Gastroesophageal sphincter (tissue), 4 donors: ENCODE measurements around the gene NELFCD. TPM values are rescaled to one million over a fixed set of nuclear protein-coding genes. Genes with fewer than 3 reads are reported as not detected.

Experiments used
- ATAC-seq: fragments of 150-250 bp; one replicate; pipeline ENCODE4 v1.9.1; 2016; ENCODE audit warnings: mild to moderate bottlenecking, moderate library complexity
- H3K27ac ChIP-seq, 4 donors: fragments of 200-600 bp; sonication (generic) in 3 of 4; 1 replicate in 3 of 4; 2 replicates in 1 of 4; pipeline ENCODE4 v1.5.1; 2016 to 2019
- H3K27me3 ChIP-seq: fragments of 200-600 bp; sonication (generic); one replicate; pipeline ENCODE4 v1.5.1; 2019
- H3K36me3 ChIP-seq, 2 donors: fragments of 200-600 bp; sonication (generic); one replicate each; pipeline ENCODE4 v1.5.1; 2019; ENCODE audit warnings: control low read depth in 1 of 2
- H3K4me1 ChIP-seq, 3 donors: fragments of 200-600 bp; sonication (generic); 1 replicate in 2 of 3; 2 replicates in 1 of 3; pipeline ENCODE4 v1.5.1; 2016 to 2019; ENCODE audit warnings: control low read depth in 2 of 3
- H3K4me3 ChIP-seq, 2 donors: fragments of 200-600 bp; sonication (generic); one replicate each; pipeline ENCODE4 v1.5.1; 2019; ENCODE audit warnings: mild to moderate bottlenecking in 1 of 2, moderate library complexity in 1 of 2
- H3K9me3 ChIP-seq, 3 donors: fragments of 200-600 bp; sonication (generic); one replicate each; pipeline ENCODE4 v1.5.1; 2017 to 2019; ENCODE audit warnings: control low read depth in 2 of 3
- EP300 ChIP-seq: sonication (generic); formaldehyde crosslinking; IDR thresholded peaks from one replicate; pipeline ENCODE4 v1.6.1; 2017; ENCODE audit warnings: antibody characterized with exemption, mild to moderate bottlenecking
- POLR2A ChIP-seq, 2 donors: fragments of 450-650 bp; IDR thresholded peaks; one replicate each; pipeline ENCODE4 v1.6.1; 2017; ENCODE audit warnings: antibody characterized with exemption in 2 of 2, mild to moderate bottlenecking in 2 of 2, moderate library complexity in 1 of 2
- POLR2AphosphoS5 ChIP-seq: sonication (generic); formaldehyde crosslinking; IDR thresholded peaks from one replicate; pipeline ENCODE4 v1.6.1; 2017; ENCODE audit warnings: antibody characterized with exemption
- WGBS, 2 donors: methylation state at CpG; one replicate each; pipeline ENCODE4 v1.1.5; 2018; ENCODE audit warnings: low coverage in 1 of 2; 5-methylcytosine and 5-hydroxymethylcytosine counted together
- total RNA-seq, 4 donors: library from RNA; depleted of rRNA; stranded (reverse); fragments of >200 nt; gene quantifications; one replicate each; pipeline ENCODE4 v1.1.0, GENCODE V29; 2016
- TF ChIP-seq, protein P1 (sequence below), 4 experiments: fragments of 200-600 bp in 2 of 4; fragments of 450-650 bp in 2 of 4; sonication (generic) in 1 of 4; IDR thresholded peaks; one replicate each; pipeline ENCODE4 v1.5.1; 2017 to 2019; ENCODE audit warnings: antibody characterized with exemption in 4 of 4, mild to moderate bottlenecking in 2 of 4, moderate library complexity in 2 of 4

NELFCD gene
- total RNA-seq, 4 donors from 2014 or later = 26.5 to 48.6 (median 36.1) TPM

DNA sequence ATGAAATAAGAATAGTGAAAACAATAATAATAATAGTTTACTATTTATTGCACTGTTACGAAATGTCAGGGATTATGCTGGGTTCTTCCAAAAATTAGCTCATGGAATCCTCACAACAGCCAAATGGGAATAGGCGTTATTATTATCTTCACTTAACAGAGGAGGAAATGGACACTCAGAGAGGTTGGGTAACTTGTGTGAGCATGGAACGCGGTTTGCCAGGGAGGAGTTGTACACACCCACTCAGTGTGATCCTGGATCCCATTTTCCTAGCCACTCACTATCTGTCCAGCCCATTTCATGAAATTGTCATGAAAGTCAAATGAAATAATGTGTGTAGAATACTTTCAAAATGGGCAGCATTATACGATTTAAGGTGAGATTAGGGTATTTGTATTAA, 4.6 kb downstream of the NELFCD start:
- 65 to 66% methylated on average over 5 of the region's 5 CpGs for WGBS, 2 donors
- peak; percentile 10 for ATAC-seq
- H3K27ac ChIP-seq = peak overlapping the region in 2 of 4 donors; percentile 4 to 17

GRCh38 chr20:58986286-58986967, 5.4 kb downstream of the NELFCD start:
- Histone ChIP-seq H3K4me1 (peaks cover 0 to 41% (median 25%) of the 10 kb centered on the region in 3 donors), H3K27ac (no peak overlapping the region), H3K9me3 (no peaks in the 10 kb centered on the region), H3K36me3 (peaks cover 0 to 55% of the 10 kb centered on the region in 2 donors), H3K4me3 (no peak overlapping the region), H3K27me3 (no peaks in the 10 kb centered on the region)
- no peak for TF ChIP-seq POLR2A (IDR thresholded peaks at IDR 0.05)
- TF ChIP-seq POLR2AphosphoS5 = no peak
- 77 to 78% methylated on average over 7 to 8 of the region's 9 CpGs for WGBS, 2 donors
- ATAC-seq = no peak

More for the DNA sequence above, 4.6 kb downstream of the NELFCD start:
- no peaks in the 10 kb centered on the region for H3K27me3 ChIP-seq
- H3K36me3 ChIP-seq = peaks cover 0 to 47% of the 10 kb centered on the region in 2 donors
- H3K4me3 ChIP-seq = no peak overlapping the region
- H3K4me1 ChIP-seq = peaks cover 0 to 42% (median 25%) of the 10 kb centered on the region in 3 donors
- H3K9me3 ChIP-seq = no peaks in the 10 kb centered on the region
- TF ChIP-seq EP300 (no peak), POLR2AphosphoS5 (no peak), POLR2A (IDR thresholded peaks at IDR 0.05) (no peak)
- TF ChIP-seq, protein P1, sequence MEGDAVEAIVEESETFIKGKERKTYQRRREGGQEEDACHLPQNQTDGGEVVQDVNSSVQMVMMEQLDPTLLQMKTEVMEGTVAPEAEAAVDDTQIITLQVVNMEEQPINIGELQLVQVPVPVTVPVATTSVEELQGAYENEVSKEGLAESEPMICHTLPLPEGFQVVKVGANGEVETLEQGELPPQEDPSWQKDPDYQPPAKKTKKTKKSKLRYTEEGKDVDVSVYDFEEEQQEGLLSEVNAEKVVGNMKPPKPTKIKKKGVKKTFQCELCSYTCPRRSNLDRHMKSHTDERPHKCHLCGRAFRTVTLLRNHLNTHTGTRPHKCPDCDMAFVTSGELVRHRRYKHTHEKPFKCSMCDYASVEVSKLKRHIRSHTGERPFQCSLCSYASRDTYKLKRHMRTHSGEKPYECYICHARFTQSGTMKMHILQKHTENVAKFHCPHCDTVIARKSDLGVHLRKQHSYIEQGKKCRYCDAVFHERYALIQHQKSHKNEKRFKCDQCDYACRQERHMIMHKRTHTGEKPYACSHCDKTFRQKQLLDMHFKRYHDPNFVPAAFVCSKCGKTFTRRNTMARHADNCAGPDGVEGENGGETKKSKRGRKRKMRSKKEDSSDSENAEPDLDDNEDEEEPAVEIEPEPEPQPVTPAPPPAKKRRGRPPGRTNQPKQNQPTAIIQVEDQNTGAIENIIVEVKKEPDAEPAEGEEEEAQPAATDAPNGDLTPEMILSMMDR (IDR thresholded peaks at IDR 0.05) = no peak

DNA sequence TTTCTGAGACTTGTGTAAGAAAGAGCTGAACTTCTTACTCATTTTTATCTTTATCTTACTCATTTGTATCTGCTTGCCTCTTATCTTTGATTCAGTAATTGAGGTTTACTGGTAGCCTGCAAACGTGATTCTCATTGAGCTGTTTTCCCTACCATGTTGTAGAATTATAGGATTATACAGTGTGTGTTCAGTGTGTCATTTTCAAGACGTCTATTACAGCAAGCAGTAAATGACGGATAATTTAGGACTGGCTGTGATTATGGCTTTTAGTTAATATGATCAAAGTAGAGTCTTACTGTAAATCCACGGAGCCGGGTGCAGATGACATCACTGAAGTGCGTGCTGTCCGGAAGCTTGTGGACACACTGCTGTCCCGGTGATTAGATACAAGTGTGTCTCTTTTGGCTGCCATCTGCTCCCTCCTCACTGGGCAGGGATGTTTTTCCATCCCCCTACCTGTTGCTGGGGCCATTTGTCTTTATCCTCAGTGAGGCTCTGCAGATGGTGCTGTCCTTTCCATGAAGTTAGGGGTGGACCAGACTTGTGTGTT, 6.0 kb downstream of the NELFCD start:
- H3K36me3 ChIP-seq = peaks cover 0 to 61% of the 10 kb centered on the region in 2 donors
- H3K4me3 ChIP-seq = no peak overlapping the region
- H3K27me3 ChIP-seq = no peaks in the 10 kb centered on the region
- no peak overlapping the region for H3K27ac ChIP-seq
- TF ChIP-seq POLR2AphosphoS5 (no peak), EP300 (no peak), POLR2A (IDR thresholded peaks at IDR 0.05) (no peak)
- TF ChIP-seq, protein P1 (IDR thresholded peaks at IDR 0.05) = no peak
- no peak for ATAC-seq
- 82 to 84% methylated on average over 7 to 8 of the region's 8 CpGs for WGBS, 2 donors
- H3K4me1 ChIP-seq = peaks cover 0 to 42% (median 25%) of the 10 kb centered on the region in 3 donors
- H3K9me3 ChIP-seq = no peaks in the 10 kb centered on the region

DNA sequence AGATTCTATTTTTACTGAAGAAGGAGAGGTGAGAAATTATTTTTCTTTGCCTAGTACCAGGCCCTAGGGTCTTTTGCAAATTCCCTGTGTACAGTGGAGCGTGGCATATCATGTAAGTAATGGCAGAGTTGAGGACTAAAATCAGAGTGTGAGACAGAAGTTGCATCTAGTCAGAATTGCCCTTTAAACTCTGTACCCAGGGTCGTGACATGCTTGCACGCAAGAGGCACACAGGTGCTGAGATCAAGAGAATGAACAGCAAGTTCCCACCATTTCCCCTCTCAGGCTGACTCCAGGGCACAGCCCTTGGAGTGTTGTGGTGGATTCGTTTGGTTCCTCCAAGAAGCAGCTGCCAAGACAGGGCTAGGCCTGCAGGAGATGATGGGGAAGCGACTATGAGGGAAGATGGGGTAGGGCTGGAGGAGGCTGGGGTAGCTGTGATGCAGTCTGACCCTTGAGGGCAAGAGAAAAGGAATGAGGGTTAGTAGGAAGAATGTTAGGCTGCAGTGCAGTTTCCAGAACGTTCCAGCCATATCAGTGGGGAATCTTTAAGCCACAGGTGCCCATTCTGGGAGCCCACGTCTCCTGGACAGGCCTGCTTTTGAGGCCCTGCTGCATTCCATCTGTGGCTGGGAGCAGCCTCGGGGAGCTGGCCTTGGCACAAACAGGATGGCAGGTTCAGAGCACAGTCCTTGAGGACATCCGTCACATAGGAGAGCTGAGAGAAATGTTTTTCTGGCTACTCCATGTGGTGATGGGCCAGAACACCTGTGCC, 6.9 kb downstream of the NELFCD start:
- no peaks in the 10 kb centered on the region for H3K27me3 ChIP-seq
- peaks cover 0 to 70% of the 10 kb centered on the region in 2 donors for H3K36me3 ChIP-seq
- H3K9me3 ChIP-seq = no peaks in the 10 kb centered on the region
- 76 to 94% methylated on average over 3 to 6 of the region's 9 CpGs for WGBS, 2 donors
- TF ChIP-seq, protein P1 (IDR thresholded peaks at IDR 0.05) = no peak
- TF ChIP-seq POLR2A (IDR thresholded peaks at IDR 0.05) (no peak), EP300 (no peak), POLR2AphosphoS5 (no peak)
- H3K4me1 ChIP-seq = peaks cover 0 to 37% (median 19%) of the 10 kb centered on the region in 3 donors
- no peak overlapping the region for H3K4me3 ChIP-seq
- no peak for ATAC-seq
- H3K27ac ChIP-seq = no peak overlapping the region

- no peak for ATAC-seq
- peaks cover 0 to 31% (median 14%) of the 10 kb centered on the region in 3 donors for H3K4me1 ChIP-seq
- no peak for TF ChIP-seq EP300
- TF ChIP-seq POLR2AphosphoS5 = no peak
- TF ChIP-seq, protein P1 (IDR thresholded peaks at IDR 0.05) = no peak
- TF ChIP-seq POLR2A (IDR thresholded peaks at IDR 0.05) = no peak
- peaks cover 0 to 76% of the 10 kb centered on the region in 2 donors for H3K36me3 ChIP-seq
- H3K4me3 ChIP-seq = no peak overlapping the region
- WGBS, 2 donors = 76 to 91% methylated on average over 3 to 6 of the region's 6 CpGs
- no peaks in the 10 kb centered on the region for H3K27me3 ChIP-seq
- no peak overlapping the region for H3K27ac ChIP-seq
- H3K9me3 ChIP-seq = no peaks in the 10 kb centered on the region
These were observed 7.5 kb downstream of the NELFCD start for GRCh38 chr20:58988565-58988882.
